Vagina (tissue), 2 donors: ENCODE data around the gene MTURN. TPM values are rescaled to one million over a fixed set of nuclear protein-coding genes. Genes with fewer than 3 reads are reported as not detected.

Experiments
- DNase-seq, 2 donors: peaks; one replicate each; pipeline ENCODE4 v3.0.0-alpha.2; 2017; ENCODE audit errors: extremely low spot score in 2 of 2
- H3K27ac ChIP-seq: fragments of 200-600 bp; sonication (generic); one replicate; pipeline ENCODE4 v1.5.1; 2019
- H3K27me3 ChIP-seq: fragments of 200-600 bp; sonication (generic); one replicate; pipeline ENCODE4 v1.5.1; 2019
- H3K36me3 ChIP-seq, 2 donors: fragments of 200-600 bp; sonication (generic); one replicate each; pipeline ENCODE4 v1.5.1; 2017 to 2019
- H3K4me1 ChIP-seq: fragments of 200-600 bp; sonication (generic); one replicate; pipeline ENCODE4 v1.5.1; 2019
- H3K4me3 ChIP-seq, 2 donors: fragments of 200-600 bp; sonication (generic); 1 replicate in 1 of 2; 2 replicates in 1 of 2; pipeline ENCODE4 v1.5.1; 2016 to 2019
- H3K9me3 ChIP-seq: fragments of 200-600 bp; sonication (generic); one replicate; pipeline ENCODE4 v1.5.1; 2019
- POLR2A ChIP-seq, 2 donors: fragments of 450-650 bp; IDR thresholded peaks; one replicate each; pipeline ENCODE4 v1.6.1; 2017; ENCODE audit warnings: antibody characterized with exemption in 2 of 2, mild to moderate bottlenecking in 2 of 2, moderate library complexity in 2 of 2
- POLR2AphosphoS5 ChIP-seq, 2 donors: sonication (generic); formaldehyde crosslinking; IDR thresholded peaks; one replicate each; pipeline ENCODE4 v1.9.0; 2017; ENCODE audit warnings: antibody characterized with exemption in 2 of 2, mild to moderate bottlenecking in 2 of 2, low read depth in 1 of 2; ENCODE audit not compliant: insufficient read depth in 1 of 2
- intact Hi-C: fragments of 100-400 bp; cut with DNase I; formaldehyde crosslinking; loops from one replicate; pipeline ENCODE4 v1.15.1; 2023
- total RNA-seq: library from RNA; depleted of rRNA; stranded (reverse); fragments of >200 nt; gene quantifications from one replicate; pipeline ENCODE4 v1.2.3, GENCODE V29; 2016
- TF ChIP-seq, protein P1 (sequence below), 3 experiments: fragments of 450-650 bp in 2 of 3; fragments of 200-600 bp in 1 of 3; sonication (generic) in 1 of 3; IDR thresholded peaks; one replicate each; pipeline ENCODE4 v1.5.1; 2017 to 2019; ENCODE audit warnings: antibody characterized with exemption in 3 of 3, mild to moderate bottlenecking in 2 of 3, moderate library complexity in 2 of 3

MTURN gene
- total RNA-seq, 1 donor from 2014 or later = 44.2 TPM

DNA sequence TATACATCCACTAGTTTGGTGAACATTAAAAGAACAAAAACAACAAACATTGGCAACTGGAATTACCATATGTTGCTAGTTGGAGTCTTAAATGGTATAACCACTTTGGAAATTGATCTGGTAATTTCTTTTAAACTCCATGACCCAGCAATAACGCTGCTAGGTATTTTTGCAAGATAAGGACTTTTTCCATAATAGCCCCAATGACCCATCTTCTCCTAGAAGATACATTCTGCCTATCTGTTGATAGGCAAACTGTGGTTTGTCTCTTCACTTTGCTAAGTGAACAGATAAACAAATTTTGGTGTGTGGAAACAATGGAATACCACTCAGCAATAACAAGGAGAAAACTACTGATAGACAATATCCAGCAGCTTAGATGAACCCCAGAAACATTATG, 30.6 kb upstream of the MTURN start:
- no peak overlapping the region for H3K4me3 ChIP-seq
- no peaks in the 10 kb centered on the region for H3K36me3 ChIP-seq
- no peaks in the 10 kb centered on the region for H3K9me3 ChIP-seq
- no peak for DNase-seq
- no peak for TF ChIP-seq POLR2A (IDR thresholded peaks at IDR 0.05)
- TF ChIP-seq, protein P1, sequence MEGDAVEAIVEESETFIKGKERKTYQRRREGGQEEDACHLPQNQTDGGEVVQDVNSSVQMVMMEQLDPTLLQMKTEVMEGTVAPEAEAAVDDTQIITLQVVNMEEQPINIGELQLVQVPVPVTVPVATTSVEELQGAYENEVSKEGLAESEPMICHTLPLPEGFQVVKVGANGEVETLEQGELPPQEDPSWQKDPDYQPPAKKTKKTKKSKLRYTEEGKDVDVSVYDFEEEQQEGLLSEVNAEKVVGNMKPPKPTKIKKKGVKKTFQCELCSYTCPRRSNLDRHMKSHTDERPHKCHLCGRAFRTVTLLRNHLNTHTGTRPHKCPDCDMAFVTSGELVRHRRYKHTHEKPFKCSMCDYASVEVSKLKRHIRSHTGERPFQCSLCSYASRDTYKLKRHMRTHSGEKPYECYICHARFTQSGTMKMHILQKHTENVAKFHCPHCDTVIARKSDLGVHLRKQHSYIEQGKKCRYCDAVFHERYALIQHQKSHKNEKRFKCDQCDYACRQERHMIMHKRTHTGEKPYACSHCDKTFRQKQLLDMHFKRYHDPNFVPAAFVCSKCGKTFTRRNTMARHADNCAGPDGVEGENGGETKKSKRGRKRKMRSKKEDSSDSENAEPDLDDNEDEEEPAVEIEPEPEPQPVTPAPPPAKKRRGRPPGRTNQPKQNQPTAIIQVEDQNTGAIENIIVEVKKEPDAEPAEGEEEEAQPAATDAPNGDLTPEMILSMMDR (IDR thresholded peaks at IDR 0.05) = no peak
- TF ChIP-seq POLR2AphosphoS5 (IDR thresholded peaks at IDR 0.05; ENCODE audit: insufficient read depth in 1 of 2, low read depth in 1 of 2) = no peak
- H3K4me1 ChIP-seq = no peaks in the 10 kb centered on the region
- intact Hi-C loops = no loop called here
- no peak overlapping the region for H3K27ac ChIP-seq
- no peaks in the 10 kb centered on the region for H3K27me3 ChIP-seq

DNA sequence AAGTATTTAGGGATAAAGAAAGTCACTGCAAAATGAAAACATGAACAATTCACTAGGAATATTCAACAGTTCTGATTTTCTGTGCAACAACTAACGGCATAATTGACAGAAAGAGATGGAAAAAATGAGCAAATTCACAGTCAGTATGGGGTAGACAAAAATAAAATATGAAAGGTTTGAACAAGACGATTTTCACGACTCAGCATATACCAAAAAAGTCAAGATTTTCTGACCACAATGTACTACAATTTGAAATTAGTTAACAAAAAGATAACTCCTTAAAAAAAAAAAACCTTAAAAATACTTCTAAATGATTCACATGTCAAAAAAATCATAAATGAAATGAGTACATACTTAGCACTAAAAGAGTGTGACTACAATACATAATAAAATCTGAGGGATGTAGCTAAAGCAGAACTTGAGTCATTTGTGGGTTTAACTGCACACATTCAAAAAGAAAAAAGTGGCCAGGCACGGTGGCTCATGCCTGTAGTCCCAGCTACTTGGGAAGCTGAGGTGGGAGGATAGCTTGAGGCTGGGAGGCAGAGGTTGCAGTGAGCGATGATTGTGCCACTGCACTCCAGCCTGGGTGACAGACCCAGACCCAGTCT, 22.6 kb upstream of the MTURN start:
- TF ChIP-seq, protein P1 (IDR thresholded peaks at IDR 0.05) = no peak
- TF ChIP-seq POLR2AphosphoS5 (IDR thresholded peaks at IDR 0.05; ENCODE audit: insufficient read depth in 1 of 2, low read depth in 1 of 2) (no peak), POLR2A (IDR thresholded peaks at IDR 0.05) (no peak)
- Histone ChIP-seq H3K36me3 (no peaks in the 10 kb centered on the region), H3K9me3 (no peaks in the 10 kb centered on the region), H3K4me1 (no peaks in the 10 kb centered on the region), H3K27me3 (no peaks in the 10 kb centered on the region), H3K4me3 (no peak overlapping the region), H3K27ac (no peak overlapping the region)
- DNase-seq = no peak
- intact Hi-C loops = no loop called here

DNA sequence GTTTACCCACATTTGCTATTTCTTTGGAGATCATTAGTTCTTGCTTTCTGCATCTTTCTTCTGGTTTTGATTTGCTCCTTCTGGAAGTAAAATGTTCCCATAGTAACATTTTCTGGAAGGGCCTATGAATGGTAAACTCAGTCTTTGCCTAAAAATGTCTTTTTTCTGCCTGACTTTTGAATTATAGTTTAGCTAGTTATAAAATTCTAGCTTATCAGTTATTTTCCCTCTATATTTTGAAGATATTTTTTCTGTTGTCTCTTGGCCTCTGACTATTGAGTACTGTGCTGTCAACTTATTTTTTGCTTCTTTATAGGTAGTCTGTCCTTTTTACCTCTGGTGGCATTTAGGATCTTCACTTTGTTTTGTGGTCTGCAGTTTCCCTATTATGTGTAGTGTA, 21.6 kb upstream of the MTURN start:
- Histone ChIP-seq H3K27ac (no peak overlapping the region), H3K9me3 (no peaks in the 10 kb centered on the region), H3K4me3 (no peak overlapping the region), H3K4me1 (no peaks in the 10 kb centered on the region), H3K36me3 (no peaks in the 10 kb centered on the region), H3K27me3 (no peaks in the 10 kb centered on the region)
- intact Hi-C loops = no loop called here
- no peak for DNase-seq
- TF ChIP-seq POLR2AphosphoS5 (IDR thresholded peaks at IDR 0.05; ENCODE audit: insufficient read depth in 1 of 2, low read depth in 1 of 2) = no peak
- TF ChIP-seq, protein P1 (IDR thresholded peaks at IDR 0.05) = no peak
- TF ChIP-seq POLR2A (IDR thresholded peaks at IDR 0.05) = no peak

DNA sequence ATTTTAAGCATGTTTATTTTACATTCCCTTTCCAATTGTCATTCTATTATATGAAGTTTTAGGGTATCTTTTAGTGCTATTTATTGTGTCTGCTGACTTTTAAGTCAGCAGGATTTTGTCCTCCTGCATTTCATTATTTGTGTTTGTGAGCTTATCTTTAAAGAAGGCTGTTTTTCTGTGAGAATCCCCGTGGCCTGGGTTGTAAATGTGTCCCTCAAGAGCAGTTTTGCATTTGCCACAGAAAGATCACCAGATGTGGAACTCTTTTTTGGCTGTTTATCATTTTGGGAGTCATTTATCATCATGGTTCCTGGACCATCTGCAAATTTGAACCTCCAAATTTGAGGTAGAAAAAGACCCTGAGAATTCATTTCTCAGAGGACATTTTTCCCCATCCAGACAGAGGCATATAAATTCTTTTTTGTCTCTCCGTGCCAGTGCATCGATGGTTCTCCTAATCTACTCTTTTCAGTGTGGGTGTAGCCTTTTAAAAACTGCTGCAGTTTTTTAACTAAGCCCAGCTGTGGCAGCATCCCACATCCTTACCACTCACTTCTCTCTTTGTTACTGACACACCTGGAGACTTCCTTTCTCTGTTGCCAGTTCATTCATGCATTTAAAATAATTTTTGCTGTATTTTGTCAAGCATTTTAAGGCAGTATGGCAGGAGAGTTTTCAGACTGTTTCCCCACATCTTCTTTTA, 20.1 kb upstream of the MTURN start:
- no peak overlapping the region for H3K27ac ChIP-seq
- H3K4me3 ChIP-seq = no peak overlapping the region
- no peaks in the 10 kb centered on the region for H3K4me1 ChIP-seq
- no peaks in the 10 kb centered on the region for H3K9me3 ChIP-seq
- H3K36me3 ChIP-seq = no peaks in the 10 kb centered on the region
- H3K27me3 ChIP-seq = no peaks in the 10 kb centered on the region
- TF ChIP-seq, protein P1 (IDR thresholded peaks at IDR 0.05) = no peak
- TF ChIP-seq POLR2A (IDR thresholded peaks at IDR 0.05) = no peak
- no peak for TF ChIP-seq POLR2AphosphoS5 (IDR thresholded peaks at IDR 0.05; ENCODE audit: insufficient read depth in 1 of 2, low read depth in 1 of 2)
- intact Hi-C loops = no loop called here
- DNase-seq = no peak

DNA sequence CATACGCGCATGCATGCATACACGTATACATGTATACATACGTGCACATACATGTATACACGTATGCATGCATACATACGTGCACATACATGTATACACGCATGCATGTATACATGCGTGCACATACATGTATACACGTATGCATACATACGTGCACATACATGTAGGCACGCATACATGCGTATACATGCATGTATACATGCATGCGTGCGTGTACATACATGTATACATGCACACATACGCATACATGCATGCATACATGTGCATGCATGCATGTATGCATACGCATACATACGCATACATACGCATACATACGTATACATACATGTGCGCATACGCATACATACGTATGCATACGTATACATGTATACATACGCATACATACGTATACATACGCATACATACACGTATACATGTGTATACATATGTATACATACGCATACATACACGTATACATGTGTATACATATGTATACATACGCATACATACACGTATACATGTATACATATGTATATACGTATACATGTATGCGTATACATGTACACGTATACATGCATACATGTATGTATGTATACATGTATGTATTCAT, 19.0 kb upstream of the MTURN start:
- Histone ChIP-seq H3K27me3 (no peaks in the 10 kb centered on the region), H3K27ac (no peak overlapping the region), H3K4me3 (no peak overlapping the region), H3K4me1 (no peaks in the 10 kb centered on the region), H3K9me3 (no peaks in the 10 kb centered on the region), H3K36me3 (no peaks in the 10 kb centered on the region)
- TF ChIP-seq POLR2AphosphoS5 (IDR thresholded peaks at IDR 0.05; ENCODE audit: insufficient read depth in 1 of 2, low read depth in 1 of 2) = no peak
- TF ChIP-seq, protein P1 (IDR thresholded peaks at IDR 0.05) = no peak
- no peak for DNase-seq
- intact Hi-C loops = no loop called here
